HCEC 1CT (cell line): ENCODE data around the gene SYT2.
A peak's percentile ranks its signal among the peaks of the same experiment; 100 is the strongest.
"Not testable (repeated sequence)": the region's sequence is repeated elsewhere in the genome, so short reads cannot be mapped to it uniquely, and the experiment has no call there.

Experiments
- DNase-seq: peaks from one replicate; pipeline ENCODE4 v3.0.0-alpha.2; 2017

The SYT2 gene

GRCh38 chr1:202565890-202566602 lies 144.2 kb downstream of the SYT2 start:
- DNase-seq = no peak

- no peak for DNase-seq
Measured at GRCh38 chr1:202564958-202565495, 145.2 kb downstream of the SYT2 start.

GRCh38 chr1:202563818-202564217 lies 146.4 kb downstream of the SYT2 start:
- no peak for DNase-seq

- no peak for DNase-seq
Measured at GRCh38 chr1:202562444-202563060, 147.7 kb downstream of the SYT2 start.

GRCh38 chr1:202561726-202562443 lies 148.4 kb downstream of the SYT2 start:
- DNase-seq = peak; percentile 36

GRCh38 chr1:202561240-202561639 lies 149.0 kb downstream of the SYT2 start:
- no peak for DNase-seq

- DNase-seq = not testable (repeated sequence)
Measured at GRCh38 chr1:202557662-202558061, 152.6 kb downstream of the SYT2 start.

- not testable (repeated sequence) for DNase-seq
Measured at GRCh38 chr1:202556037-202556436, 154.2 kb downstream of the SYT2 start.

- DNase-seq = not testable (repeated sequence)
Measured at GRCh38 chr1:202554619-202555018, 155.6 kb downstream of the SYT2 start.

GRCh38 chr1:202553560-202554038 lies 156.7 kb downstream of the SYT2 start:
- DNase-seq = no peak

- not testable (repeated sequence) for DNase-seq
Measured at GRCh38 chr1:202553078-202553477, 157.2 kb downstream of the SYT2 start.

GRCh38 chr1:202552615-202553014 lies 157.6 kb downstream of the SYT2 start:
- DNase-seq = not testable (repeated sequence)

GRCh38 chr1:202551683-202552082 lies 158.6 kb downstream of the SYT2 start:
- DNase-seq = no peak

- not testable (repeated sequence) for DNase-seq
Measured at GRCh38 chr1:202550088-202550487, 160.2 kb downstream of the SYT2 start.

GRCh38 chr1:202547215-202547614 lies 163.0 kb downstream of the SYT2 start:
- no peak for DNase-seq

- not testable (repeated sequence) for DNase-seq
Measured at GRCh38 chr1:202546796-202547195, 163.5 kb downstream of the SYT2 start.

- not testable (repeated sequence) for DNase-seq
Measured at GRCh38 chr1:202546377-202546776, 163.9 kb downstream of the SYT2 start.

- not testable (repeated sequence) for DNase-seq
Measured at GRCh38 chr1:202545647-202546303, 164.5 kb downstream of the SYT2 start.

- DNase-seq = not testable (repeated sequence)
Measured at GRCh38 chr1:202544766-202545449, 165.3 kb downstream of the SYT2 start.

- peak; percentile 31 for DNase-seq
Measured at GRCh38 chr1:202543537-202543936, 166.7 kb downstream of the SYT2 start.

- not testable (repeated sequence) for DNase-seq
Measured at GRCh38 chr1:202542415-202542814, 167.8 kb downstream of the SYT2 start.

- not testable (repeated sequence) for DNase-seq
Measured at GRCh38 chr1:202540858-202541257, 169.4 kb downstream of the SYT2 start.
